Tibial nerve (tissue), 4 donors: ENCODE measurements around the gene COQ10B. TPM values are rescaled to one million over a fixed set of nuclear protein-coding genes. Genes with fewer than 3 reads are reported as not detected.
A peak's percentile ranks its signal among the peaks of the same experiment; 100 is the strongest.
"Not testable (repeated sequence)": the region's sequence is repeated elsewhere in the genome, so short reads cannot be mapped to it uniquely, and the experiment has no call there.

Experiments
- DNase-seq, 2 donors: peaks; one replicate each; pipeline ENCODE4 v3.0.0-alpha.2; 2019; ENCODE audit warnings: low spot score in 2 of 2
- H3K27ac ChIP-seq, 4 donors: fragments of 200-600 bp; sonication (generic) in 3 of 4; one replicate each; pipeline ENCODE4 v1.5.1; 2017 to 2019; ENCODE audit warnings: mild to moderate bottlenecking in 1 of 4
- H3K27me3 ChIP-seq, 2 donors: fragments of 200-600 bp; sonication (generic) in 1 of 2; one replicate each; pipeline versions ENCODE4 v1.5.1 to v1.6.0; 2017 to 2019
- H3K36me3 ChIP-seq, 3 donors: fragments of 200-600 bp; sonication (generic); one replicate each; pipeline ENCODE4 v1.5.1; 2018 to 2019
- H3K4me1 ChIP-seq, 4 donors: fragments of 200-600 bp; sonication (generic) in 3 of 4; one replicate each; pipeline ENCODE4 v1.5.1; 2017 to 2019
- H3K4me3 ChIP-seq, 4 donors: fragments of 200-600 bp; sonication (generic) in 3 of 4; one replicate each; pipeline ENCODE4 v1.5.1; 2017 to 2019; ENCODE audit warnings: mild to moderate bottlenecking in 1 of 4, moderate library complexity in 1 of 4
- H3K9me3 ChIP-seq, 4 donors: fragments of 200-600 bp; sonication (generic) in 3 of 4; one replicate each; pipeline ENCODE4 v1.5.1; 2017 to 2019
- EP300 ChIP-seq, 2 donors: sonication (generic); formaldehyde crosslinking; IDR thresholded peaks; one replicate each; pipeline ENCODE4 v1.6.1; 2017; ENCODE audit warnings: antibody characterized with exemption in 2 of 2, mild to moderate bottlenecking in 1 of 2
- POLR2A ChIP-seq, 2 donors: fragments of 450-650 bp; IDR thresholded peaks; one replicate each; pipeline ENCODE4 v1.6.1; 2017; ENCODE audit warnings: antibody characterized with exemption in 2 of 2, mild to moderate bottlenecking in 2 of 2, moderate library complexity in 2 of 2
- WGBS, 2 donors: methylation state at CpG; one replicate each; pipeline ENCODE4 v1.1.5; 2018; 5-methylcytosine and 5-hydroxymethylcytosine counted together
- total RNA-seq, 4 donors: library from RNA; depleted of rRNA; stranded (reverse); fragments of >200 nt; gene quantifications; one replicate each; pipeline ENCODE4 v1.1.0, GENCODE V29; 2016
- TF ChIP-seq, protein P1 (sequence below), 5 experiments: fragments of 200-600 bp in 3 of 5; fragments of 450-650 bp in 2 of 5; sonication (generic) in 3 of 5; IDR thresholded peaks; one replicate each; pipeline ENCODE4 v1.5.1; 2016 to 2019; ENCODE audit warnings: antibody characterized with exemption in 5 of 5, mild to moderate bottlenecking in 3 of 5, moderate library complexity in 2 of 5

The COQ10B gene
- total RNA-seq, 4 donors from 2014 or later: 17.8 to 21.0 (median 19.1) TPM

DNA sequence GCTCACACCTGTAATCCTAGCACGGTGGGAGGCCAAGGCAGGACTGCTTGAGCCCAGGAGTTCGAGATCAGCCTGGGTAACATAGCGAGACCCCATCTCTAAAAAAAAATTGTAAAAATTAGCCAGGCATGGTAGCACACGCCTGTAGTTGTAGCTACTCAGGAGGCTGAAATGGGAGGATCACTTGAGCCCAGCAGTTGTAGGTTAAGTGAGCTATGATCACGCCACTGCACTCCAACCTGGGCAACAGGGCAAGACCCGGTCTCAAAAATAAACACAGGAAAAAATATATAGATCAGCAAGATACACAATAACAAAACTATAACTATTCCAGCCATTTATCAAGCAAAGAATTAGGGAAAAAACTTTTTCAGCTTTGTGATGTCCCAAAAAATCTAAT is 21.5 kb upstream of the COQ10B start:
- Histone ChIP-seq H3K27ac (peak overlapping the region in 1 of 4 donors; percentile 53), H3K9me3 (no peaks in the 10 kb centered on the region), H3K27me3 (no peaks in the 10 kb centered on the region), H3K36me3 (no peaks in the 10 kb centered on the region), H3K4me3 (no peak overlapping the region), H3K4me1 (peaks cover 0 to 79% (median 57%) of the 10 kb centered on the region in 4 donors)
- WGBS, 2 donors: 61 to 63% methylated on average over 6 of the region's 6 CpGs
- TF ChIP-seq, protein P1, sequence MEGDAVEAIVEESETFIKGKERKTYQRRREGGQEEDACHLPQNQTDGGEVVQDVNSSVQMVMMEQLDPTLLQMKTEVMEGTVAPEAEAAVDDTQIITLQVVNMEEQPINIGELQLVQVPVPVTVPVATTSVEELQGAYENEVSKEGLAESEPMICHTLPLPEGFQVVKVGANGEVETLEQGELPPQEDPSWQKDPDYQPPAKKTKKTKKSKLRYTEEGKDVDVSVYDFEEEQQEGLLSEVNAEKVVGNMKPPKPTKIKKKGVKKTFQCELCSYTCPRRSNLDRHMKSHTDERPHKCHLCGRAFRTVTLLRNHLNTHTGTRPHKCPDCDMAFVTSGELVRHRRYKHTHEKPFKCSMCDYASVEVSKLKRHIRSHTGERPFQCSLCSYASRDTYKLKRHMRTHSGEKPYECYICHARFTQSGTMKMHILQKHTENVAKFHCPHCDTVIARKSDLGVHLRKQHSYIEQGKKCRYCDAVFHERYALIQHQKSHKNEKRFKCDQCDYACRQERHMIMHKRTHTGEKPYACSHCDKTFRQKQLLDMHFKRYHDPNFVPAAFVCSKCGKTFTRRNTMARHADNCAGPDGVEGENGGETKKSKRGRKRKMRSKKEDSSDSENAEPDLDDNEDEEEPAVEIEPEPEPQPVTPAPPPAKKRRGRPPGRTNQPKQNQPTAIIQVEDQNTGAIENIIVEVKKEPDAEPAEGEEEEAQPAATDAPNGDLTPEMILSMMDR (IDR thresholded peaks at IDR 0.05): no peak
- no peak for TF ChIP-seq POLR2A (IDR thresholded peaks at IDR 0.05)
- TF ChIP-seq EP300 (IDR thresholded peaks at IDR 0.05): no peak
- no peak for DNase-seq

DNA sequence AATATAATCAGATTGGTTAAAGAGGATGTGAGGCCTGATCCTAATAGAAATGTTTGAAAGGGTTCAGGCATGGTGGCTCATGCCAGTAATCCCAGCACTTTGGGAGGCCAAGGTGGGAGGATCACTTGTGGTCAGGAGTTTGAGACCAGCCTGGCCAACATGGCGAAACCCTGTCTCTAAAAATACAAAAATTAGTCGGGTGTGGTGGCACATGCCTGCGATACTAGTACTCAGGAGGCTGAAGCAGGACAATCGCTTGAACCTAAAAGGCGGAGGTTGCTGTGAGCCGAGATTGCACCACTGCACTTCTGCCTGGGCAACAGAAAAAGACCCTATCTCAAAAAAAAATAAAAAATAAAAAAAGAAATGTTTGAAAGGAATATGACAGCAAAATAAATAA is 20.8 kb upstream of the COQ10B start:
- H3K9me3 ChIP-seq, H3K27me3 ChIP-seq, H3K27ac ChIP-seq, H3K36me3 ChIP-seq, DNase-seq: not testable (repeated sequence)
- peak overlapping the region in 2 of 4 donors; percentile 10 to 80 for H3K4me3 ChIP-seq
- H3K4me1 ChIP-seq: peaks cover 0 to 72% (median 52%) of the 10 kb centered on the region in 4 donors
- 76 to 78% methylated on average over 6 of the region's 6 CpGs for WGBS, 2 donors

DNA sequence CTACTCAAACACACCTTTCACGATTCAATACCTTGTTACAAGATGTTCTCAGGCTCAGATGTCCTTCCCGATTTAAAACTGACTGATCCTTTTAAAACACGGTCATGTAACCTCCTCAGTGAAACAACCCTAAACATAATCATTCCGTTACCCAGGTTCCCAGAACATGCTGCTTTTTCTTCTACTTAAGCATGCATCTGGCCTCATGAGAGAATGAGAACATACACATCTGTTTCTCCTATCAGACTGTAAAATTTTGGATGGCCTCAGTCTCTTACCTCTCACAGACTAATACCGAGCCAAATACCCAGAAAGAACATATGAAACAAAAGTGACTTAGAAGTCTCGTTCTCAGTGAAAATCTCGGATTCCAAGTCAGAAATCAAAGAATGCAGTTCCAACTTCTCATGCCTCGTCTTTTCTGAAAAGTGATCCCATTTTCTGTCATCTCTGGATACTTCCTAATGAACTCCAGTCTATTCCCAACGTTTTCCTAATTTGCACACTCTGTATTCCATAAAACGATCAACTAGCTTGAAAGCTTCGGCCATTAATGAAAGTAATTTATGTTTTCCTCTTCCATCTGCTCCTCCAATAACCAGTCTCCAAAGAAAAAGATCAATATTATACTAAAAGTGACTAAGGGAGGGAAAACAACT is 19.4 kb upstream of the COQ10B start:
- Histone ChIP-seq H3K4me1 (peaks cover 0 to 58% (median 41%) of the 10 kb centered on the region in 4 donors), H3K4me3 (peak overlapping the region; percentile 63 to 100 (median 80)), H3K27ac (peak overlapping the region; percentile 94 to 98 (median 98)), H3K36me3 (no peaks in the 10 kb centered on the region), H3K27me3 (no peaks in the 10 kb centered on the region), H3K9me3 (no peaks in the 10 kb centered on the region)
- DNase-seq: no peak
- TF ChIP-seq EP300 (IDR thresholded peaks at IDR 0.05) (no peak), POLR2A (IDR thresholded peaks at IDR 0.05) (no peak)
- TF ChIP-seq, protein P1 (IDR thresholded peaks at IDR 0.05): no peak
- 1% methylated on average over 11 of the region's 11 CpGs for WGBS, 2 donors

DNA sequence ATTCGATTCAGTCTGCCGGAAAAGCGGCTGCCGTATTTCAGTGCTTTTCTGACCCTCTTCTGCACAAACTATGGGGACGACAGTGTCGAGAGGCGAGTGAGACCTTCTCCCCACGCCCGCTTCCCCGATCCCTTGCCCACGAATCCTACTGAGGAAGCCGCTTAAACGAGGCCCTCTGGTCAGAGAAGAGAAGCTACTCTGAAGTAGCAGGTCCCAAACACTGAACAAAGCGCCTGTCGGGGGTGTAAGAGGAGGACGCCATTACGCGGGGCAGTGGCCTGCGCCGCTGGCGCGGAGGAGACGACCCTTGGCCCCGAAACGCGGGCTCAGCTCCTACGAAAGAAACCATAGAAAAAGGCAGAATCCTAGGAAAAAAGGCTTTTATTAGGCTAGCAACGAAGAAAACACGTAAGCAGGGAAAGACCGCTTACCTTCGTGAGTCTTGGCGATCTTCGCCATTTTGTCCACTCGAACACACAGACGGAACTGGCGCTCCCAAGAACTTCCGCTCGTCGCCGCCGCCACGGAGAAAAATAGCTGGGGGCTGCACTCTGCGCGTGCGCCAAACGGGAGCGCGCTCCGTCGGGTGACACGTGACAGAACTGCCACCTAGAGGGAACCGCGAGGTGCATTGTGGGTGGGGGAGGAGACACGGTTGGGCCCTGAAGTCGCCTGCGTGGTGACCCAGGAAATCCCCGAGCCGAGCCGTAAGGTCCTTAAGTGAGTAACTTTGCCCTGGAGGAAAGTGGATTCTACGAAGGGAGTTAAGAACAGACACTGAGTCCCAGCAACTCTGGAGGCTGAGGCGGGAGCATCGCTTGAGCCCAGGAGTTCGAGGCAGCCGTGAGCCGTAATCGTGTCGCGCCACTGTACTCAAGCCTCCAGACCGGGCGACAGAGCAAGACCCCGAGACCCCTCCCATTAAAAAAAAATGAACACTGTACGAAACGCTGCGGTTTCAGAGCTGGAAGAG is 18.5 kb upstream of the COQ10B start, which contains the start of gene SF3B1:
Gene SF3B1 (minus strand): TSS at position 488 of the 973 bp plus-strand sequence. CDS start 29 bp downstream, at position 459.
- peak within 1 kb of the TSS; percentile 63 to 100 (median 80) for H3K4me3 ChIP-seq
- DNase-seq: peak; percentile 95 to 97
- no peaks in the 10 kb centered on the region for H3K27me3 ChIP-seq
- 0% methylated on average over 69 to 74 of the region's 74 CpGs for WGBS, 2 donors
- no peaks in the 10 kb centered on the region for H3K36me3 ChIP-seq
- no peaks in the 10 kb centered on the region for H3K9me3 ChIP-seq
- TF ChIP-seq, protein P1 (IDR thresholded peaks at IDR 0.05): peak in 2 of 5 experiments; percentile 46 to 49
- TF ChIP-seq EP300 (IDR thresholded peaks at IDR 0.05) (peak; percentile 93 to 98), POLR2A (IDR thresholded peaks at IDR 0.05) (peak; percentile 90 to 97)
- H3K4me1 ChIP-seq: peaks cover 0 to 49% (median 39%) of the 10 kb centered on the region in 4 donors
- H3K27ac ChIP-seq: peak within 1 kb of the TSS; percentile 94 to 98 (median 98)

DNA sequence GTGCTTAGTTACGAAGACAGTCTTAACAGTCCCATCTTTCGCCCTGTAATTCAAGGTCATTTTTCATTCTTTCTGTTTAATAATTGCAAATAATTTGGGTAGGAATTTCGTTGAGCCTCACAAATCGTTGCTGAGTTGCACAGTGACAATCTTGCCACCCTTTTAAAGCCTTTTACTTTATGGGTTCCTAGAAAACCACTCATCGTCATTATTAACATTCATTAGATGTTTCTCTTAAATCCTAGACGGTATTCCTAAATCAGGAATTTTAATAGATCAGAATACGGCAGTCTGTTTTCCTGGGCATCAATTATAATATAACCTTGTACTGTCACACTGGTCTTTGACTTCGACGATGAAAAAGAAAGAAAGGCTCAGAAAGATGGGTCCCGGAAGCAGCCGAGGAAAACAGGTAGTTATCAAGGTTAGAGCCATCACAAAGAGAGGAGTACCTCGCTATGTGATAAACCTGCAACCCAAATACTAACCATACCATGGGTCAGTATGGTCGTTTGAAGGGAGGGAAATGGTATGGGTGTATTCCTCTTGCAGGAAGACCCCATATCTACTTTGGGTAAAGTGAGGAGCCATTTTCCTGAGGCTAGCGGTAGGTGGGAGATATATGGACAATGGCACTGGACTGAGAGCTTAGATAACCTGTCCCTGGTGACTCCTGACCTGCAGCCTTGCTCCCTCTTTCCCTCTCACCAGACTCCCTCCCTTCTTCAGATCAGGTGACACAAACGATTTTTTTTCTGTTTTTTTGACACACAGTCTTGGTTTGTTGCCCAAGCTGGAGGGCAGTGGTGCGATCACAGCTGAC is 17.5 kb upstream of the COQ10B start:
- TF ChIP-seq EP300 (IDR thresholded peaks at IDR 0.05) (no peak), POLR2A (IDR thresholded peaks at IDR 0.05) (no peak)
- TF ChIP-seq, protein P1 (IDR thresholded peaks at IDR 0.05): no peak
- H3K4me1 ChIP-seq: peaks cover 0 to 40% (median 34%) of the 10 kb centered on the region in 4 donors
- WGBS, 2 donors: 32 to 35% methylated on average over 16 of the region's 16 CpGs
- H3K36me3 ChIP-seq: no peaks in the 10 kb centered on the region
- H3K9me3 ChIP-seq: no peaks in the 10 kb centered on the region
- peak overlapping the region; percentile 94 to 98 (median 98) for H3K27ac ChIP-seq
- H3K4me3 ChIP-seq: peak overlapping the region; percentile 63 to 100 (median 80)
- no peak for DNase-seq
- no peaks in the 10 kb centered on the region for H3K27me3 ChIP-seq
